H1 (cell line): ENCODE results near the gene TAF9B. TPM values are rescaled to one million over a fixed set of nuclear protein-coding genes. Genes with fewer than 3 reads are reported as not detected.
A peak's percentile ranks its signal among the peaks of the same experiment; 100 is the strongest.

Source experiments
- CTCF ChIA-PET: fragments of 300-600 bp; sonication (Branson Sonifier 250); formaldehyde crosslinking; loops from one replicate; lab custom pipeline; 2021; ENCODE audit not compliant: partially characterized antibody; lab: Charles Lee
- POLR2A ChIA-PET: fragments of 300-600 bp; sonication (Branson Sonifier 250); formaldehyde crosslinking; loops from one replicate; lab custom pipeline; 2021; ENCODE audit warnings: inconsistent platforms; ENCODE audit not compliant: partially characterized antibody; lab: Charles Lee
- DNase-seq, 2 experiments: peaks; one replicate each; pipeline versions ENCODE4 v3.0.0 to v3.0.0-alpha.2; 2010 to 2022; ENCODE audit warnings: low spot score in 2 of 2, low read depth in 1 of 2, mixed read lengths in 1 of 2
- FAIRE-seq: peaks from 2 replicates; lab custom pipeline; 2011; peaks lifted over from hg19 to GRCh38; lab: Jason Lieb, UNC
- H2AFZ ChIP-seq: 2 replicates; pipeline ENCODE4 v1.8.1; 2012; ENCODE audit warnings: low read length, inconsistent platforms
- H2AK5ac ChIP-seq: 2 replicates; pipeline ENCODE4 v1.6.1; 2013; ENCODE audit warnings: low read depth, low read length
- H2BK120ac ChIP-seq: replicated peaks from 2 replicates; pipeline ENCODE3; 2013; ENCODE audit warnings: low read depth, low read length, inconsistent platforms
- H2BK12ac ChIP-seq: 2 replicates; pipeline ENCODE4 v1.6.1; 2013; ENCODE audit warnings: low read depth, low read length
- H2BK15ac ChIP-seq: 2 replicates; pipeline ENCODE4 v1.6.1; 2013; ENCODE audit warnings: low read length
- H2BK20ac ChIP-seq: 2 replicates; pipeline ENCODE4 v1.6.1; 2013; ENCODE audit warnings: low read length
- H2BK5ac ChIP-seq: 2 replicates; pipeline ENCODE4 v1.6.1; 2013; ENCODE audit warnings: low read depth, low read length
- H3K14ac ChIP-seq: 2 replicates; pipeline ENCODE4 v1.6.1; 2013; ENCODE audit warnings: inconsistent platforms; ENCODE audit not compliant: insufficient read length
- H3K18ac ChIP-seq: 2 replicates; pipeline ENCODE4 v1.6.1; 2013; ENCODE audit warnings: low read length; ENCODE audit errors: extremely low read depth
- H3K23ac ChIP-seq: 2 replicates; pipeline ENCODE4 v1.6.1; 2013; ENCODE audit warnings: inconsistent platforms; ENCODE audit not compliant: insufficient read length
- H3K23me2 ChIP-seq: 2 replicates; pipeline ENCODE4 v1.6.1; 2013; ENCODE audit warnings: low read depth, low read length
- H3K27ac ChIP-seq: 2 replicates; pipeline ENCODE4 v1.6.1; 2011; ENCODE audit warnings: low read depth, low read length, inconsistent platforms
- H3K27me3 ChIP-seq, 4 experiments: replicated peaks in 1 of 4; 1 replicate in 1 of 4; 2 replicates in 3 of 4; pipeline versions ENCODE4 v1.6.1 to v1.8.1; 2011 to 2013; ENCODE audit warnings: low read length in 3 of 4, mild to moderate bottlenecking in 3 of 4, inconsistent platforms in 2 of 4, mixed read lengths in 2 of 4, moderate library complexity in 1 of 4; ENCODE audit not compliant: control insufficient read depth in 3 of 4, insufficient read depth in 3 of 4; ENCODE audit errors: extremely low read depth in 1 of 4
- H3K36me3 ChIP-seq, 4 experiments: 2 replicates each; pipeline versions ENCODE4 v1.6.1 to v1.8.1; 2011 to 2013; ENCODE audit warnings: mild to moderate bottlenecking in 4 of 4, low read length in 3 of 4, moderate library complexity in 2 of 4, control low read depth in 1 of 4, inconsistent platforms in 1 of 4; ENCODE audit not compliant: insufficient read depth in 4 of 4, control insufficient read depth in 2 of 4
- H3K4ac ChIP-seq: replicated peaks from 2 replicates; pipeline ENCODE3; 2013; ENCODE audit warnings: low read length, low read depth, mixed read lengths, inconsistent platforms; ENCODE audit not compliant: insufficient read length
- H3K4me1 ChIP-seq, 4 experiments: replicated peaks in 1 of 4; 1 replicate in 1 of 4; 2 replicates in 3 of 4; pipeline versions ENCODE4 v1.6.1 to v1.8.1; 2011 to 2013; ENCODE audit warnings: low read length in 3 of 4, inconsistent platforms in 2 of 4, mixed read lengths in 1 of 4; ENCODE audit not compliant: insufficient read depth in 4 of 4, control insufficient read depth in 3 of 4
- H3K4me2 ChIP-seq, 2 experiments: 2 replicates each; pipeline versions ENCODE4 v1.6.1 to v1.8.1; 2011 to 2013; ENCODE audit warnings: low read depth in 2 of 2, low read length in 2 of 2, control low read depth in 1 of 2, inconsistent platforms in 1 of 2, mild to moderate bottlenecking in 1 of 2; ENCODE audit not compliant: insufficient read depth in 1 of 2
- H3K4me3 ChIP-seq, 4 experiments: fragments of 200-600, 300-600 bp in 1 of 4; sonication (generic), shearing (Covaris generic), sonication (Bioruptor Twin) in 1 of 4; 2 replicates each; pipeline versions ENCODE4 v1.5.1 to v1.8.1; 2011 to 2016; ENCODE audit warnings: low read length in 4 of 4, low read depth in 3 of 4, control low read depth in 2 of 4, inconsistent platforms in 2 of 4, mild to moderate bottlenecking in 2 of 4, mixed read lengths in 1 of 4, moderate library complexity in 1 of 4; ENCODE audit not compliant: insufficient read depth in 2 of 4; ENCODE audit errors: extremely low read depth in 1 of 4
- H3K56ac ChIP-seq: replicated peaks from 2 replicates; pipeline ENCODE3; 2013; ENCODE audit warnings: low read depth, mild to moderate bottlenecking, mixed read lengths, low read length, inconsistent platforms; ENCODE audit not compliant: insufficient read length
- H3K79me1 ChIP-seq: 2 replicates; pipeline ENCODE4 v1.6.1; 2013; ENCODE audit warnings: low read depth, low read length, control low read depth
- H3K79me2 ChIP-seq, 2 experiments: 2 replicates each; pipeline versions ENCODE4 v1.6.1 to v1.8.1; 2012 to 2013; ENCODE audit warnings: low read length in 2 of 2, mild to moderate bottlenecking in 2 of 2, inconsistent platforms in 1 of 2; ENCODE audit not compliant: insufficient read depth in 2 of 2, control insufficient read depth in 1 of 2
- H3K9ac ChIP-seq, 4 experiments: replicated peaks in 1 of 4; 1 replicate in 1 of 4; 2 replicates in 3 of 4; pipeline versions ENCODE4 v1.6.1 to v1.8.1; 2011 to 2013; ENCODE audit warnings: low read depth in 3 of 4, low read length in 3 of 4, control low read depth in 2 of 4, mild to moderate bottlenecking in 2 of 4, moderate library complexity in 2 of 4, inconsistent platforms in 1 of 4; ENCODE audit errors: extremely low read depth in 1 of 4
- H3K9me3 ChIP-seq, 2 experiments: 2 replicates each; pipeline versions ENCODE4 v1.6.1 to v1.8.1; 2012 to 2013; ENCODE audit warnings: mild to moderate bottlenecking in 2 of 2, moderate library complexity in 2 of 2, control low read depth in 1 of 2, inconsistent platforms in 1 of 2, low read depth in 1 of 2, low read length in 1 of 2, mixed read lengths in 1 of 2; ENCODE audit not compliant: insufficient read depth in 2 of 2
- H4K20me1 ChIP-seq, 2 experiments: replicated peaks in 1 of 2; 2 replicates each; pipeline versions ENCODE3 to v1.8.1; 2011 to 2013; ENCODE audit warnings: inconsistent platforms in 2 of 2, low read length in 2 of 2, mild to moderate bottlenecking in 1 of 2; ENCODE audit not compliant: insufficient read depth in 2 of 2, control insufficient read depth in 1 of 2
- H4K5ac ChIP-seq: 2 replicates; pipeline ENCODE4 v1.6.1; 2013; ENCODE audit warnings: low read length, low read depth, mixed read lengths, inconsistent platforms; ENCODE audit not compliant: insufficient read length
- H4K8ac ChIP-seq: 2 replicates; pipeline ENCODE4 v1.8.0; 2013; ENCODE audit warnings: mild to moderate bottlenecking, moderate library complexity, low read length, inconsistent platforms; ENCODE audit not compliant: insufficient read depth; ENCODE audit errors: extremely low read depth
- H4K91ac ChIP-seq: replicated peaks from 2 replicates; pipeline ENCODE3; 2013; ENCODE audit warnings: low read length, mixed read lengths, inconsistent platforms; ENCODE audit not compliant: insufficient read length
- E2F6 ChIP-seq: IDR thresholded peaks from 2 replicates; pipeline ENCODE4 v1.6.1; 2012; ENCODE audit warnings: inconsistent platforms
- WGBS, 2 experiments: shearing (Covaris generic) in 1 of 2; methylation state at CpG; one replicate each; pipeline versions ENCODE4 v1.1.6 to v1.1.7; 2013 to 2015; ENCODE audit warnings: low lambda C conversion rate in 2 of 2, mixed read lengths in 2 of 2, inconsistent platforms in 1 of 2, low coverage in 1 of 2, missing lambda C conversion rate in 1 of 2; ENCODE audit not compliant: insufficient replicate concordance in 2 of 2, insufficient coverage in 1 of 2, insufficient read length in 1 of 2; ENCODE audit errors: extremely low coverage in 1 of 2, missing lambda C conversion rate in 1 of 2; 5-methylcytosine and 5-hydroxymethylcytosine counted together
- polyA plus RNA-seq, 7 experiments: library from polyadenylated mRNA; depleted of rRNA in 3 of 7; stranded (reverse) in 5 of 7; unstranded in 2 of 7; fragments of >200 nt in 5 of 7; fragments of 200-250 nt in 2 of 7; gene quantifications; 1 replicate in 5 of 7; 2 replicates in 1 of 7; 4 replicates in 1 of 7; pipeline versions ENCODE4 v1.2.1 to v1.2.3, GENCODE V29; 2011 to 2013; ENCODE audit warnings: missing spikeins in 2 of 7, mixed read lengths in 2 of 7
- total RNA-seq: library from RNA; stranded (reverse); fragmentation: NEBNext Ultra II Directional; extraction: Animal tissue kit (Norgen Biotek cat#: 25700); gene quantifications from 2 replicates; pipeline ENCODE4 v1.2.1, GENCODE V29; 2021

The TAF9B gene
- total and polyA plus RNA-seq, 2 of the 8 experiments (the other 6 are each of a cell fraction or from before 2014, with no cell fraction given): 23.8 to 42.8 TPM

- peak overlapping the region in 3 of 4 experiments; percentile 33 to 99 (median 85); a peak in 3 of 8 replicates for H3K4me3 ChIP-seq
- H3K23me2 ChIP-seq: peaks cover 3% of the 10 kb centered on the region
- H3K4ac ChIP-seq: no peak overlapping the region
- H2AFZ ChIP-seq: no peak overlapping the region
- H3K18ac ChIP-seq: no peak overlapping the region
- H4K20me1 ChIP-seq: peaks cover 10 to 22% of the 10 kb centered on the region in 2 experiments
- no peak overlapping the region for H4K5ac ChIP-seq
- FAIRE-seq: no peak
- CTCF ChIA-PET: no interaction called here
- peaks cover 0 to 38% (median 3%) of the 10 kb centered on the region in 4 experiments; a peak in 4 of 8 replicates for H3K36me3 ChIP-seq
- H3K4me2 ChIP-seq: peak overlapping the region; percentile 80 to 89
- no peak for DNase-seq
- H2AK5ac ChIP-seq: no peak overlapping the region
- H3K4me1 ChIP-seq: no peaks in the 10 kb centered on the region; a peak in 1 of 7 replicates
- no peak overlapping the region for H3K23ac ChIP-seq
- no peak overlapping the region for H2BK120ac ChIP-seq
- H3K9ac ChIP-seq: peak overlapping the region in 1 of 4 experiments; percentile 49; a peak in 1 of 7 replicates
- WGBS, 2 experiments: no CpG with 5 or more reads among the region's 1 CpG
- no peak overlapping the region for H4K91ac ChIP-seq
- no peak overlapping the region for H2BK15ac ChIP-seq
- H2BK5ac ChIP-seq: no peak overlapping the region
- no peak overlapping the region for H4K8ac ChIP-seq
- no peak overlapping the region for H3K27ac ChIP-seq
- H3K27me3 ChIP-seq: peaks cover 0 to 5% (median 0%) of the 10 kb centered on the region in 4 experiments; a peak in 1 of 7 replicates
- no peaks in the 10 kb centered on the region for H3K79me1 ChIP-seq
- H2BK12ac ChIP-seq: no peak overlapping the region
- H2BK20ac ChIP-seq: no peak overlapping the region
- POLR2A ChIA-PET: interaction anchor here (1.1 to 1.6 kb wide), 2 partner anchors 10 to 12 kb away, joined by 3 to 4 read pairs; no protein-coding TSS in a partner anchor
- H3K14ac ChIP-seq: no peak overlapping the region
- no peak overlapping the region for H3K56ac ChIP-seq
- no peaks in the 10 kb centered on the region for H3K9me3 ChIP-seq
- H3K79me2 ChIP-seq: peaks cover 35 to 74% of the 10 kb centered on the region in 2 experiments
- no peak for TF ChIP-seq E2F6
Observed at GRCh38 chrX:78106651-78106986, 32.8 kb downstream of the TAF9B start.
